GM18870 (cell line): ENCODE data around the gene DSTYK.
"Not testable (repeated sequence)": the region's sequence is repeated elsewhere in the genome, so short reads cannot be mapped to it uniquely, and the experiment has no call there.

ENCODE experiments used
- ATAC-seq: cut with Tn5 transposase; IDR thresholded peaks from one replicate; pipeline ENCODE4 v1.9.1; 2021; ENCODE audit warnings: moderate library complexity; ENCODE audit not compliant: unreplicated experiment

Gene DSTYK

DNA sequence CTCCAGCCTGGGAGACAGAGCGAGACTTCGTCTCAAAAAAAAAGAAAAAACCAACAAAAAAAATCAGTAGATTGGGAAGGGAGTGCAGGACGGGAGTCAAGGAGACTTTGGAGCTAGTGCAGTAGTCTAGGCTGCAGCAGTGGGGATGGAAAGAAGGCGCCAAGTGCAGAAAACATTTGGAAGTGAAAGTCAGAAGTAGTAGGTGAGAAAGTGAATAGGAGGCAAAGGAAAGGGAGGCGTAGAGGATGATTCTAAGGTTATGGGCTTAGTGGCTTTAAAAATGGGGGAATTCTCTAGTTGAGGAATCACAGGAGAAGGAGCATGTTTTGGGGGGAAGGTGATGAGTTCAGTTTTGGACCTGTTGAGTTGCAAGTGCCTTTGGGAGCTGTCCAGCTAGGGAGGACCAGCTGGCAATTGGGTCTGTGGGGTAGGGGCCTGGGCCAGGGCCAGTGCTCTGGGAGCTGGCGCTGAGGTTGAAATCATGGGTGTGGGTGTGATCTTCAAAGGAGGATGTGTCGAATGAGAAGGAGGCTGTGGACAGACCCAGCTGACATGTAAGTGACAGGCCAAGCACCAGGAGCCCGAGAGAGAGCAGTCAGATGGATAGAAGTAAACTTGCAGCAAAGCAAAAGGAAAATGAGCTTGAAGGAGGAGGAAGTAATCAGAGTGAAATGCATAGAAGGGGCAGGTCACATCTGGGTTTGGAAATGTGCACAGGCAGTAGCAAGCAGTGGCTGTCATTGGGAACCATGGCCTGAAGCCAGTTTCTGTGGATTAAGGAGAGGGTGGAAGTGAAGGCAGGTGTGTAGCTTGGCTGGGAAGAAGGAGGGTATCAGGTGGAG lies 32.1 kb upstream of the DSTYK start:
- ATAC-seq, result no peak

DNA sequence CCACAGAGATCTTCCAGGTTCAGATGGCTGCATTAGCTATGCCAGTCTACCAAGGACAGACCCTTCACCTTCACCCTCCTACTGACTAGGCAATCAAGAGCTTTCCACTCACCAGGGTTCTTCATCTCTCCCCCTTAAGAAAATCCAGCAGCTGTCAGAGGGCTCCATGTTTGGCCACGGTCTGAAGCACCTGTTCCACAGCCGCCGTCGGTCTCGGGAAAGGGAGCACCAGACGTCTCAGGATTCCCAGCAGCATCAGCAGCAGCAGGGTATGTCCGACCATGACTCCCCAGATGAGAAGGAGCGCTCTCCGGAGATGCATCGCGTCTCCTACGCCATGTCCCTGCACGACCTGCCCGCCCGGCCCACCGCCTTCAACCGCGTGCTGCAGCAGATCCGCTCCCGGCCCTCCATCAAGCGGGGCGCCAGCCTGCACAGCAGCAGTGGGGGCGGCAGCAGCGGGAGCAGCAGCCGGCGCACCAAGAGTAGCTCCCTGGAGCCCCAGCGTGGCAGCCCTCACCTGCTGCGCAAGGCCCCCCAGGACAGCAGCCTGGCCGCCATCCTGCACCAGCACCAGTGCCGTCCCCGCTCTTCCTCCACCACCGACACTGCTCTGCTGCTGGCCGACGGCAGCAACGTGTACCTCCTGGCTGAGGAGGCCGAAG lies 30.0 kb upstream of the DSTYK start:
- ATAC-seq, result no peak

DNA sequence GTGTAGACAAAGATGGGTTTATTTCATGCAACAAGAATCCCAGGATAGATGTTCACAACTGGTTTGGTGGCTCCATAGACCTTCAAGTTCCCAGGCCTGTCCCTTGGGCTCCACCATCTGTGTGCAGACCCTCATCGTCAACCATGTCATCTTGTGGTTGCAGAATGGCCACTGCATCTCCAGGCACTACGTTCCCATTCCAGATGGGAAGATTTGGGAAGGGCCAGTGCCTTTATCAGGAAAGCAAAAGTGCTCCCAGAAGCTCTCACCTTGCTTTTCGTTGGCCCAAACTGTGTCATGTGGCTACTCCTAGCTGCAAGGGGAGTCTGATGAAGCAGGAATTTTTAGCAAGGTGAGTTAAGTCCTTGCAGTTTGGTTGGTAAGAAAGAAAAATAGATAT lies 29.1 kb upstream of the DSTYK start:
- no peak for ATAC-seq

DNA sequence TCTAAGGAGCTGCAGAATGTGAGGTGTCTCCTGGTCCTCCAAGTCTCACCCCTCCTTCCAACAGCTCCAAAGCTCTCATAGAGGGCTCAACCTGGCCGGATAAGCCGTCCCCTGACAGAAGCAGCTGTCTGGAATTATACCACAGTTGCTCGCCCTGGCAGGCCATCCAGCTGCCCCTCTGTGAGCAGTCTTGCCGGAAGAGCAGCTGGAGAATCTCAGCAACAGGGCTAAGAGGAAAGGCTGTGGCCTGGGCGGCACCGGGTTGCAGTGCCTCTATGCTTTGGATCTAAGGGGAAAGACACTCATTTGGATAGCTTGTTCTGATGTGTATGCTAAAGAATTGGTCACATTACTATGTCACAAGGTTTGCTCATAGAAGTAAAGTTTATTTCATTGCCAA lies 28.6 kb upstream of the DSTYK start:
- ATAC-seq, result no peak

DNA sequence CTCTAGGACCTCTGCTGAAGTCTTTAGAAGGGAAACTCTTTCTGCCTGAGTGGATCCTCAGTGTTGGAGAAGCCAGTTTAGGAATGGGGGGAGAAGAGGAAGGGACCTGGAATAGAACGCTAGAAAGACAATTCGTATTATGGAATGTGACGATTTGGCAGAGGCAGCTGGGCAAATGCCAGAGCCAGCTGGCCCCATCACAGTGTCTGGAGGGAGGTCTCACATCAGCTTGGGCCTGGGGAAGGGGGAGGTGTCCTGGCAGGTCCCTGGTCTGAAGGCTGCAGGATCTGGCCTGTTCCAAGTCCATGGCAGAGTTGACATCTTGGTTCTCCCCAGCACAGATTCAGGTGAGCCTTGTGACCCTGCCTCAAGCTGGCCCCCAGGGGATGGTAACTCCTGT lies 27.6 kb upstream of the DSTYK start:
- ATAC-seq, result no peak

DNA sequence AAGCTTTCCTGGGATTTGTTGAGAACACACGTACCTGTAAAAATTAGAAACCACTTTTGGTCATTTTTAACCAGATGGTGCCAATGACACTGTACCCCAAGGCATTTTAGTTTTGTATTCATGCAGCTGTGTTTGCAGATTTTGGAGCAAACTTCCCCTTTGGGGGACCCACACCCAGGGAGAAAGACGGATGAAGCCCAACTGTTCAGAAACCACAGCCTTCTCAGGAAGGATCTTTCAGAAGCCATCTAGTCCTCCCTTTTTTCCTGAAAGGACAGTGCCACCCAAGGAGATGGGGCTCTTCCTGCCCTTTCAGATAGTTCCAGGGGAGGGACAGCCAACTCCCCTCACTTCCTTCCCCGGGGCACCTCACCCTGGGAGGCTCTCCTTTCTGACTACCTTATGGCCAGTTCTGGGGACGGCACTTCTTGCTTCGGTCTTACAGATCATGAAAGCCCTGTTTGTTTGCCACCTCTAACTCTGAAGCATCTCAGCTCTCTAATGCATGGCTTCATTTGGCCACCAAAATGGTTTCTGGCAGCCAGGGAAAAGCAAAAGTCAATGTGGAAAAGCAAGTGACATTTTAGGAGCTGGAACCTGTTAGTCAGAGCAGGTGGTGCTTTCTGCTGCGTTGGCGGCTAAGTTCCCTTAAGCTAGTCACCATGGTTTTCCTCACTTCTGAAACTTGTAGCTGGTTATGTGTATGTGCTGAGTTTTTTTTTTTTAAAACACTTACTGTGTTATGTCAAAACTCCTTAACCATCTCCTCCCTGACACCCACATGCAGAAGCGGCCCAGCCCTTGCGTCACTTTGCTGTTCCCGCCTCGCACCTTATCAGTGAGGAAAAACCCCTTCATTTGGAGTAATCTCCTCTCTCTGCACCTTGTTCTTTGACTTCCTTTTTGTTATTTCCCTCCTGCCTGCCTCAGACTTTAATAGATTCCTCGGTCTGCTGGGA lies 26.3 kb upstream of the DSTYK start:
- no peak for ATAC-seq

DNA sequence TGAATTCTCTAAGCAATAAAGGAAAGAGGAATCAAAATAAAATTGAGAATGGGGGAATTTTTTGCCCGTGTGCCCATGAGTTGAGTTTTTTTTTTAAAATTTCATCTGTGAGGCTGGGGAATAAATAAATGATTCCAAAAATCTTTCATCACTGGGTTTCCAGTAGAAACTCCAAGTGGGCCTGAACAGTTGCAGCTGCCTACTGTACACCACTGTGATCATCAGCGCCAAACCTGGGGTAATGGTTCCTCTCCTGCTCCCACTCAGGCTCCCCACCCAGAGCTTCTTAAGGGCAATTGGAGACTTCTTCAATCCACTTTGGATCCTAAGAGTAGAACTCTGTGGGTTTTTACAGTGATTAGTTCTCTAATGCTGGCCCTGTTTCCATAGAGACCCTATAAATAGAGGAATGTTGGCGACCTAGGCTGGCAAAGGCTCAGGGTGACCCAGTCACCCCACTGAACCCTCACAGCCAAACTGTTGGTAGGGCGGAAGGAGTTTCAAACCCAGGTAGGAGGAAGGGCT lies 25.5 kb upstream of the DSTYK start:
- no peak for ATAC-seq

DNA sequence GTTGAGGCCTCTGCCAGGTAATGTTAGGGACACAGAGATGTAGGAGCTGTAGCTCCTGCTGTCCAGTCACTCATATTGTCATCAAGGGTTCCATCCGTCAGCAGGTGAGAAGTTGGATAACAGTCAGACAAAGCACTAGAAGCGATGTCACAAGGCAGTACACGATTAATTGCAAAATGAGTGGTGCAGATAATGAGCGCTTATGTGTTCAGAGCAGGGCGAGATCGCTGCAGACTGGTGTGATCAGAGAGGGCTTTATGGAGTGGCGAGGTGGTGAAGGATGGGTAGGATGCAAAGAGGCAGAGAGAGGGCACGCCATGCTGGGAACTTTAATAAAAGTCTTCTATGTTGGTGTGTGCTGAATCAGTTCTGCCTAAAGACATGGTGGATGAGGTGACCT lies 25.0 kb upstream of the DSTYK start:
- ATAC-seq, result no peak

DNA sequence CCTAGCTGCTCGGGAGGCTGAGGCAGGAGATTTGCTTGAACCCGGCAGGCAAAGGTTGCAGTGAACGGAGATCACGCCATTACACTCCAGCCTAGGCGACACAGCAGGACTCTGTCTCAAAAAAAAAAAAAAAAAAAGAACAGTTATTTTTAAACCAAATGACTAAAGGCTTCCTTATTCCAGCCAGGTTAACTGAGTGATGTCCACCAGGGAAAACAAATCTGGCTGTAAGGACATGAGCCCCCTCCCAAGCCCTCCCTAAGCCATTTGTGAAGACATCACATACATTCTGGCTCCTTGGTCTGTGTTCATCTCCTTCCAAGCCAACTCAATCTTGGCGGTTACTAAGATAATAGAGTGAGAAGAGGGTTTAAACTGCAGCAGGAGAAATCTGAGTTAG lies 24.4 kb upstream of the DSTYK start:
- no peak for ATAC-seq

DNA sequence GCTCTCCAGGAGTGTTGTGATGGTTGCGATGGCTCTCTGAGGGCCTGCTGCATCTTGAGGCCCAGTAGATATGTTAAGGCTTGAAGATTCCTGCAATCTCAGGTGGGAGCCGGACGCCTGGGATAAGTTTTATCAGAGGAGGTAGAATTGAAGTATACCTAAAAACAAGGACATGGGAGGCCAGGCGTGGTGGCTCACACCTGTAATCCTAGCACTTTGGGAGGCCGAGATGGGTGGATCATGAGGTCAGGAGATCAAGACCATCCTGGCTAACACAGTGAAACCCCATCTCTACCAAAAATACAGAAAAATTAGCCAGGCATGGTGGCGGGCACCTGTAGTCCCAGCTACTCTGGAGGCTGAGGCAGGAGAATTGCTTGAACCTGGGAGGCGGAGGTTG lies 22.5 kb upstream of the DSTYK start:
- not testable (repeated sequence) for ATAC-seq

DNA sequence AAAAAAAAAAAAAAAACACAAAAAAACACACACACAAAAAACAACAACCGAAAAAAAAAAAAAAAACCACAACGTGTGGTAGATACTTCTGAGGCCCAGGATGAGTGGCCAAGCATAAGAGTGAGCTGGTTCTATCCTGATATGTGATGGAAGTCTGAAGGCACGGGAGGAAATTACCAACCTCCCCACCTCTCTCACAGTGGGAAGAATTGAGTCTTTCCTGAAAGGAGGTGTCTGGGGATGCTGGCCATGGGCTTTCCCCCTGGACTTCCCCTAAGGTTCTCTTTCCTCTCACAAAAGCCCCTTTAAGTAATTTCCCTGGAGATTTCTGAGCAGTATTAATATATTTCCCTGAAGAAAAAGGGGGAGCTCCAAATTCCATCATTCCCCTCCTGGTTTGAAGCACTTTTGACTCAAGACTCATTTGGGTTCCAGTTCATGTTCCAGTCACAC lies 21.5 kb upstream of the DSTYK start:
- ATAC-seq, result no peak

DNA sequence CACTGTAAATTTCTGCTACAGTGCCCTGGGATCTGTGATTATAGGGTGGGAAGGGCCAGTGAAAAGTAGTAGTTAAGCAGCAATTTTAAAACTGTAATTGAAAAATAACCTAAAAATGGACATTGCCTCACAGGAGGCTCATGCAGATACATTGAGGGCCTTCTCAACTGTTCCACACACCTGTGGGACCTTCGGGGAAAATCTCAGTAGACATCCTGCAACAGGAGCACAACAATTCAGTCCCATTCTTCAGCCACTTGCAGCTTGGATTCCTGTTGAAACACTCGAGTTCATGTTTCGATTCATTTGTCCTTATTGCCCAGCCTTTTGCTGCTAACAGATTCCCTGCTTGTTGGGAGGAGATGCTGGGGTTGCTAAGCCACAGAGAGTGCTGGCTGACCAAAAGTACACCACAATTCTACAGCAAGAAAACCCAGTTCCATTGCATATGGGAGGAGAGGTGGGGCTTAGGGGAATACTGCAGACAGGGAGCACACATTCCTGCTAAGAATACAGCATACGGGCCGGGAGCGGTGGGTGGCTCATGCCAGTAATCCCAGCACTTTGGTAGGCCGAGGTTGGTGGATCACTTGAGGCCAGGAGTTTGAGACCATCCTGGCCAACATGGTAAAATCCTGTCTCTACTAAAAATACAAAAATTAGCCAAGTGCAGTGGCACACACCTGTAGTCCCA lies 20.8 kb upstream of the DSTYK start:
- ATAC-seq, result no peak

DNA sequence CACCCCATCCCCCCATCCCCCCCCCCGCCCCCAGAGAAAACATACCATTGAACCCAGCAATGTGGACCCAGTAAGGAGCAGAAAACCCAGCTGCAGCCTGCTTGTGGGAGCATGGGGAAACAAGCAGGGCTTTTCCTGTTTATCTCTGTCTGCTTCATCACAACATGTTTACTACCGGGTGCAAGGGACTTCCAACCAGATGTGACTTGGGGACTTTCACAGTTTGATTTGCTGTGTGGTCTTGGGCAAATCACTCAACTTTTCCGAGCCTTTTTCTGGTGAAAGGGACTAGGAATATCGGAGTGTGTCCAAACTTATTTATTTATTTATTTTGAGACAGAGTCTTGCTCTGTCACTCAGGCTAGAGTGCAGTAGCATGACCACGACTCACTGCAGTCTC lies 19.5 kb upstream of the DSTYK start:
- ATAC-seq, result no peak

DNA sequence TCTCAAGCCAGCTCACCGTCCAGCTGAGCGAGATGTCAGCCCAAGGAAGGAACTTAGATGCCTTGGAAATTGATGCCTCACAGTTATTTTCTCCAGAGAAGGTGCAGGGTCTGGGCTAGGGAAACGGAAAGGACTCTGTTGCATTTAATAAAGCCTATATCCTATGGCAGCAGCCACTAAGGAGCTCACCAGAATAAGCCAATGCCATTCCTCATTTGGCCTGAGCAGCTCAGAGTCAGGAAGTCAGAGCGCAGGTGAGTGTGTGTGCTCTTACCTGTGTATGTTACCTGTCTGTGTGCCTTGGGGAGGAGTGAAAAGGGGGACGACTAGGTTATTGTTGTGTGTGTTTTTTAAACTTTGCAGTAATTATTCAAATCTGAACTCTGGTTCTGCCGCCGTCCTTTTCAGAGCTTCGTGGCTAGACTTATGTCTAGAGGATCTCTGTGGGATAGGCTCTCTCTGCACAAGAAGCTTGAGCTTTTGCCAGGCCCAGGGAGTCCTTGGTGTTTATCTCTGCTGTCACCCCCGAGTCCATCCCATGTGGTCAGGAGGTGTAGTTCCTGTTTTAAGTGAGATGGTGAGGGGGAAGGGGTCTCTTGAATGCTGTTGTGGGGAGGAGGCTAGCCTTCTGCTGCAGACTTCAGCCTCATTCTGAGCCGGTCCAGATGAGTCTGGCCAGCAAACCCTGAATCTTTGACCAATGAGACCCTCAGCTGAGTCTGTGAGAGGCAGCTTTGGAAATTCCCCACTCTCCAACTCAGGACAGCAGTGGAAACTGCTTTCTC lies 18.6 kb upstream of the DSTYK start:
- ATAC-seq, result no peak

DNA sequence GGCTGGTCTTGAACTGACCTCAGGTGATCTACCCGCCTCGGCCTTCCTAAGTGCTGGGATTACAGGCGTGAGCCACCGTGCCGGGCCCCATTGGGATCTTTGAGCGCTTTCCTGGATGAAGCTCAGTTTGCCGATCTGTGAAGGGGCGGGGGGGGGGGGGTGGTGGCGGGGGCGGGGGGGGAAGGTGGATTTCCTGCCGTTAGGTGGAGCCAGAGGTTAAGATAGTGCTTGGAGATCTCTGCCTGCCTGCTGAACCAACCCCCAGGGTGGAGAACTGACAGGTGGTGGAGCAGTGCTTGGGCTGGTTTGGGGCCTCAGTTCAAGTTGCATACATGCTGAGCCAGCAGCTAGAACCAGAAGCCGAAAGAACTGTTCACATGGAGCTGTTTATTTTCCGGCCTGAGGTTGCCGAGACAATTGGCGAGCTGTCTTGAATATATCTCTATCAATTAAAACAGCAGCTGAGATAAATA lies 17.9 kb upstream of the DSTYK start:
- ATAC-seq, result no peak

DNA sequence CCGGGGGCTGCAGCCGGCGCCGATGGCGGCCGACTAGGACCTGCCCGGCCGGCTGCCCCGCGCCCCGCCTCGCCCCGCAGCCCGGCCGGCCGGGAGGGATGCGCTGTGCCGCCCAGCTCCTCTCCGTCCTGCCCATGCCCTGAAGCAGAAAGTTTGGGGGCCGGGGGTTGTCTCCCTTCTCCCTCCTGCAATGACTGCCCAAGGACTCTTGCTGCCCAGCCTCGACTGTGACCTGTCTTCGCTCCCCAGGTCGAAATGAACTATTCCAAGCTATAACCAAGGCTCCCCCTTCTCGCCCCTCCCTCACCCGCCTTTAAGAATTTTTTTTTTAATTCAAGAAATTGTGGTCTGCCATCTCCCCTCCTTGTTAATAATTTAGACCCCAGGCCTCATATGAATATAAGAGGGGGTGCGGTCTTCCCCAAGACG lies 16.6 kb upstream of the DSTYK start:
- ATAC-seq, result no peak

DNA sequence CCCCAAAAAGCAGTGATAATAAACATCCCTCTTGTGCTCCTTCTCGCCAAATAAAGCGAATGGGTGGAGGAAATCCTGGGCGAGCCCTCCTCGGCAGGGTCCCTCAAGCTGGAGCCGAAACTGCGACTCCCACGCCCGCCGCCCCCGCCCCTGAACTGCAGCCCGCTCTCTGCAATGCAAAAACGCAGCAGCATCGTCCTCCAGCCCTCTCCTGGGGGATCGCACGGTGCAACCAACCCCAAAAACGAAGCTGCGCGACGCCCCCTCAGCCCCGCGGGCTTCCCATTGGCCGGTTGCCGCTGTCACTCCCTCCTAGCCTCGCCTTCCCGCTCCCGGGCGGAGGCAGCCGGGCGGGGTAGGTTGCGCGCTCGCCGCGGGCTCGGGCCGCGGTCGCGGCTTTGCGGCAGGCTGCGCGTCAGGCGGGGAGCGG lies 16.1 kb upstream of the DSTYK start, which contains the start of gene TMCC2:
Gene TMCC2, plus strand, starts transcription at position 363 of the 430 bp plus-strand sequence. CDS start 619 bp downstream, outside the sequence.
- ATAC-seq, result no peak

DNA sequence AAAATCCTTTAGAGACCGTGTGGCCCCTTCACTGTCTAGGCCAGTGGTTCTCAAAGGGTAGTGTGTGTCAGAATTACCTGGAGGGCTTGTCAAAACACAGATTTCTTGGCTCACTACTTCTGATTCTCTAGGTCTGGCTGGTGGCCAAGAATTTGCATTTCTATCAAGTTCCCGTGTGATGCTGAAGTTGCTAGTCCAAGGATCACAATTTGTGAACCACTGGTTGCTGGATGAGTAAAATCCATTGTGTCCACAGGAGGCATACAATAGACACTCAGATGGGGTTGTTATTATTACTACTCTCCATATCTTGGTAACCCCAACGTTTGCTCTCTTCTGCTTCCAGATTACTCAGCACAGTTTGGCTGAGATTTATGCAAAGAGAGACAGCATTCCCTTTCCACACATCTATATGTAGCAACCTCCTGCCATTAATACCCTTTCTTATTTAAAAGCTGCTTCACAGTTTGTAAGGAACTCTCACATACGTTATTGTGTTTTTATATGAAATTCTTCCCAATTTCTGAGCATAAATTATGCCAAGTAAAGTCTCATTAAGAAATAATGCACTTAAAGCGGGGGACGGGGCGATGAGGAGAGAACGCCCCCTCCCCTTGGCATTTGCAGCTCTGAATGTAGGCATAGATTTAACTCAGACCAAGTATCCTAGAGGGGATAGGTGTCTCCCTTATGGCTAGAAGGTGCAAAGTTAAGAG lies 15.5 kb upstream of the DSTYK start:
- no peak for ATAC-seq
